HG03558 (cell line): ENCODE results near the gene POU2F1.
"Not testable (repeated sequence)": the region's sequence is repeated elsewhere in the genome, so short reads cannot be mapped to it uniquely, and the experiment has no call there.

Source experiments
- ATAC-seq: cut with Tn5 transposase; IDR thresholded peaks from one replicate; pipeline ENCODE4 v1.9.1; 2021; ENCODE audit warnings: moderate number of reproducible peaks; ENCODE audit not compliant: unreplicated experiment; ENCODE audit errors: extremely low read depth

POU2F1 gene

GRCh38 chr1:167229719-167230385 lies 9.2 kb downstream of the POU2F1 start:
- ATAC-seq, result no peak

GRCh38 chr1:167230437-167230836 lies 9.8 kb downstream of the POU2F1 start:
- ATAC-seq, result no peak

GRCh38 chr1:167231873-167232450 lies 11.3 kb downstream of the POU2F1 start:
- ATAC-seq, result no peak

- ATAC-seq, result no peak
Observed at GRCh38 chr1:167232801-167233200, 12.1 kb downstream of the POU2F1 start.

GRCh38 chr1:167233373-167233772 lies 12.7 kb downstream of the POU2F1 start:
- ATAC-seq, result no peak

- no peak for ATAC-seq
Observed at GRCh38 chr1:167237000-167237399, 16.3 kb downstream of the POU2F1 start.

- no peak for ATAC-seq
Observed at GRCh38 chr1:167238713-167239112, 18.0 kb downstream of the POU2F1 start.

GRCh38 chr1:167239257-167239656 lies 18.6 kb downstream of the POU2F1 start:
- no peak for ATAC-seq

- no peak for ATAC-seq
Observed at GRCh38 chr1:167244244-167244643, 23.6 kb downstream of the POU2F1 start.

GRCh38 chr1:167245168-167245567 lies 24.5 kb downstream of the POU2F1 start:
- not testable (repeated sequence) for ATAC-seq

- no peak for ATAC-seq
Observed at GRCh38 chr1:167246971-167247370, 26.3 kb downstream of the POU2F1 start.

- no peak for ATAC-seq
Observed at GRCh38 chr1:167247754-167248153, 27.1 kb downstream of the POU2F1 start.

- no peak for ATAC-seq
Observed at GRCh38 chr1:167248707-167249642, 28.3 kb downstream of the POU2F1 start.

- ATAC-seq, result no peak
Observed at GRCh38 chr1:167249702-167250101, 29.0 kb downstream of the POU2F1 start.

GRCh38 chr1:167250482-167250881 lies 29.8 kb downstream of the POU2F1 start:
- ATAC-seq, result no peak

GRCh38 chr1:167251472-167251871 lies 30.8 kb downstream of the POU2F1 start:
- no peak for ATAC-seq

- ATAC-seq, result no peak
Observed at GRCh38 chr1:167252986-167253385, 32.3 kb downstream of the POU2F1 start.

GRCh38 chr1:167258858-167259257 lies 38.2 kb downstream of the POU2F1 start:
- ATAC-seq, result no peak

- no peak for ATAC-seq
Observed at GRCh38 chr1:167262836-167263235, 42.1 kb downstream of the POU2F1 start.

- ATAC-seq, result no peak
Observed at GRCh38 chr1:167263344-167263743, 42.7 kb downstream of the POU2F1 start.

- no peak for ATAC-seq
Observed at GRCh38 chr1:167263819-167264464, 43.3 kb downstream of the POU2F1 start.
